HG03354 (cell line): ENCODE results near the gene ST8SIA1.
"Not testable (repeated sequence)": the region's sequence is repeated elsewhere in the genome, so short reads cannot be mapped to it uniquely, and the experiment has no call there.

ENCODE experiments used
- ATAC-seq: cut with Tn5 transposase; IDR thresholded peaks from one replicate; pipeline ENCODE4 v1.9.1; 2021; ENCODE audit warnings: mild to moderate bottlenecking; ENCODE audit not compliant: unreplicated experiment, poor library complexity, severe bottlenecking

Gene ST8SIA1

DNA sequence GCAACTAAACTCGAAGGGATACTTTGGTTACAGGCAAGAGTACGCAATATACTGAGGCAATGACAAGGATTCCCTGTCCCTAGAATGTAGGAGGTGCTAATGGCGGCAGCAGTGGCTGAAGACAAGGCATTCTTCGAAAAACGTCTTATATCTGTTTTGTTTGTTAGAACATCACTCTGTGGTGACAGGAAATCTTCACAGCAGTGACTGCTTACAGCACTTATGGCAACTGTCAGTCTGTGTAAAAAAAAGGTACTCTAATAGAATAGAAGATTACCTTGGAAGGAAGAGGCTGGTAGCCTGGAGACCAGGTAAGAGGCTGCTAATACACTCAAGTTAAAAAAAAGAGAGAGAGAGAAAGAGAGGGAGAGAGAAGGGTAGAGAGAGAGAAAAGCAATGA is 131.7 kb downstream of the ST8SIA1 start:
- ATAC-seq = no peak

- no peak for ATAC-seq
These were observed 133.4 kb downstream of the ST8SIA1 start for GRCh38 chr12:22201101-22201500.

GRCh38 chr12:22196236-22196635 is 138.3 kb downstream of the ST8SIA1 start:
- ATAC-seq = no peak

GRCh38 chr12:22190969-22191368 is 143.5 kb downstream of the ST8SIA1 start:
- ATAC-seq = no peak

- no peak for ATAC-seq
These were observed 146.1 kb downstream of the ST8SIA1 start for GRCh38 chr12:22188431-22188830.

DNA sequence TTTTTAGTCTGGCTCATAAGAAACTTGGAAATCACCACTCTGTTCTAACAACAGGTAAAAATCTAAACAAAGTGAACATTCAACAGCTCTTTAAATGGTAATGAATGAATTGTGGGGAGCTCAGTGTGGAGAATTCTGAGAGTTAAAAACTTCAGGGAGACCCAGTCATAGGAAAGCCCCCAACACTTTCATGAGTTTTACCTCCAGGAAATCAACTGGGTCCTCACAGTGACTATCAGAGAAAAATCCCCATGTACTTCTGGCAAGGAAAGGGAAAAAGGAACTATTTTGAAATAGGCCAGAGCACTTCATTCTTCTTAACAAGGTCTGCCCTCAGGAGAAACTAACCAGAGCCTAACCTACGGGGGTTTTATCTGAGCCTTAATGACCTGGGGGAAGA is 153.8 kb downstream of the ST8SIA1 start:
- no peak for ATAC-seq

- no peak for ATAC-seq
These were observed 161.3 kb downstream of the ST8SIA1 start for GRCh38 chr12:22173177-22173576.

DNA sequence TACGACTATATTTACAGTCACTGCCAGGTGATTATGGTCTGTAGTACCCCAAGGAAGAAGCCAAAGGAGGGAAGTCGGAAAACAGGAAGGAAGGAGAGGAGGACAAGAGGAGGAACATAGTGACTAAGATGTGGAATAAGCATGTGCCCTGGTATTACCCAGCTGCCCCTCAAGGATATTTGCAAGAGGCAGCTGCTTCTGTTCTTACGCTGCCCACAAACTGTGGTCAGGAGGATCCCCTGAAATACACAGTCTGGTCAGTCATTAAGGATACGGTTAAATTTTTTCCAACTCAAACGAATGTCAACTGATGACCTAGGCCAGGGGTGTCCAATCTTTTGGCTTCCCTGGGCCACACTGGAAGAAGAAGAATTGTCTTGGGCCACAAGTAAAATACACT is 162.0 kb downstream of the ST8SIA1 start:
- no peak for ATAC-seq

- no peak for ATAC-seq
These were observed 165.1 kb downstream of the ST8SIA1 start for GRCh38 chr12:22169376-22169775.

- ATAC-seq = no peak
These were observed 170.4 kb downstream of the ST8SIA1 start for GRCh38 chr12:22164139-22164538.

DNA sequence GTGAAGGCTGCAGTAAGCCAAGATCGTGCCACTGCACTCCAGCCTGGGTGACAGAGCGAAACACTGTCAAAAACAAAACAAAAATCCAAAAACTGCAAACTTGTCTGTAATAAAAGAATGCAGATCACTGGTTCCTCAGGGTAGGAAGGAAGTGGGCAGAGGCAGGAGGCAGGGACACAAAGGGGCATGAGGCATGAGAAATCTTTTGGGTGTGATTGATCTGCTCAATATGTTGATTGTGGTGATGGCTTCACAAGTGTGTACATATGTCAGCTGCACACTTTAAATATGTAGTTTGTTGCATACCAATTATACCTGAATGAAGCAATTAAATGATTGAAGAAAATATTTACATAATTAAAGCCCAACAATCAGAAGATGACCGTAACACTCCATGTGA is 170.9 kb downstream of the ST8SIA1 start:
- ATAC-seq = no peak

DNA sequence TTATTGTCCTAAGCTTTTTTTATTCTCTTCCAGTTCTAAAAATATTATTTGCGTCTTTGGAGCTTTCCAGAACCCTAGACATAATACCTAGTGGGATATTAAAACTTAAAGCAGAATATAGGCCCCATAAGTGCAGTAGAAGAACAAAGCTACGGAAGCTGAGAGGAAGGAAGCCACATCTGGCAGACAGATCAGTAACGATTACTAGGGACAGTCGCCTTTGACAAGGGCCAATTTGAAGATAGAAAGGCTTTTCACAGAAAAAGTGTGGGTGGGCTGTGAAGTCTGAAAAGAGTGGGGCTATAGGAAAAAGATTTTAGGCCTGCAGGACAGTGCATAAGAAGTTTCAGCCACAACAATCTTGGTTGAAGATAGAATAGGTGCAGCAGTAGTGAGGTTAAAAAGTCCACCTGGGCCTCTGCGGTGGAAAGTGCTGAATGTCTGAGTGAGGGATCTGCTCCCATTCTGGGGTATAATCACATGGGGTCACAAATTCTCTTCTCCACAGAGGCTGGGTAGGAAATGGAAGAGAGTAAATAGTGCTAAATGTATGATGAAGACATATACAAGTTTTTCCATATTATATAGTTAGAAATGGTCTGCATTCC is 174.0 kb downstream of the ST8SIA1 start:
- ATAC-seq = no peak

DNA sequence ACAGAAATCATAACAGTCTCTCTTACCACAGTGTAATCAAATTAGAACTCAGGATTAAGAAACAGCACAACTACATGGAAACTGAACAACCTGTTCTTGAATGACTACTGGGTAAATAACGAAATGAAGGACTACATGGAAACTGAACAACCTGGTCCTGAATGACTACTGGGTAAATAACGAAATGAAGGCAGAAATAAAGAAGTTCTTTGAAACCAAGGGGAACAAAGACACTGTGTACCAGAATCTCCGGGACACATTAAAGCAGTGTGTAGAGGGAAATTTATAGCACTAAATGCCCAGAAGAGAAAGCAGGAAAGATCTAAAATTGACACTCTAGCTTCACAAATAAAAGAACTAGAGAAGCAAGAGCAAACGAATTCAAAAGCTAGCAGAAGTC is 185.2 kb downstream of the ST8SIA1 start:
- ATAC-seq = not testable (repeated sequence)

DNA sequence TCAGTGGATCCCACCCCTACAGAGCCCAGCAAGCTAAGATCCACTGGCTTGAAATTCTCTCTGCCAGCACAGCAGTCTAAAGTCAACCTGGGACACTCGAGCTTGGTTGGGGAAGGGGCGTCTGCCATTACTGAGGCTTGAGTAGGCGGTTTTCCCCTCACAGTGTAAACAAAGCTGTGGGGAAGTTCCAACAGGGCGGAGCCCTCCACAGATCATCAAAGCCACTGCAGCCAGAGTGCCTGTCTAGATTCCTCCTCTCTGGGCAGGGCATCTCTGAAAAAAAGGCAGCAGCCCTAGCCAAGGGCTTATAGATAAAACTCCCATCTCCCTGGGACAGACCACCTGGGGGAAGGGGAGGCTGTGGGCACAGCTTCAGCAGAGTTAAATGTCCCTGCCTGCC is 187.8 kb downstream of the ST8SIA1 start:
- ATAC-seq = not testable (repeated sequence)
